K562 (cell line): ENCODE data around the gene SLC25A21. TPM values are rescaled to one million over a fixed set of nuclear protein-coding genes. Genes with fewer than 3 reads are reported as not detected.

Source experiments
- ATAC-seq: fragments of 200-7000 bp; cut with Tn5 transposase; 3 replicates; pipeline ENCODE4 v1.9.1; 2020; ENCODE audit warnings: moderate library complexity
- BruUV-seq: library from RNA; stranded (reverse); fragments of 400-500 nt; replicated peaks from 2 replicates; lab custom pipeline; 2021; lab: Mats Ljungman, UMichigan
- CTCF ChIA-PET: fragments of 300-600 bp; formaldehyde crosslinking; extraction: SDS; loops from one replicate; lab custom pipeline; 2021; ENCODE audit warnings: low intra/inter-chr PET ratio; lab: Yijun Ruan, JAX
- POLR2A ChIA-PET: fragments of 300-600, 350-650 bp; sonication (Branson Sonifier 250); formaldehyde crosslinking; extraction: SDS; loops from one replicate; lab custom pipeline; 2021; ENCODE audit warnings: antibody characterized with exemption, inconsistent platforms; lab: Yijun Ruan, JAX
- DNase-seq, 4 experiments: peaks; one replicate each; pipeline versions ENCODE4 v3.0.0 to v3.0.0-alpha.2; 2011 to 2018; ENCODE audit warnings: low spot score in 3 of 4, mixed read lengths in 3 of 4; ENCODE audit errors: extremely low read depth in 1 of 4
- FAIRE-seq: peaks from 2 replicates; lab custom pipeline; 2011; peaks lifted over from hg19 to GRCh38; lab: Jason Lieb, UNC
- H2AFZ ChIP-seq: 2 replicates; pipeline ENCODE4 v1.6.0; 2011; ENCODE audit warnings: low read depth, low read length, control low read depth, inconsistent platforms
- H3K27ac ChIP-seq: fragments of 200-600 bp; 3 replicates; pipeline ENCODE4 v1.8.0; 2011; ENCODE audit warnings: low read depth, mild to moderate bottlenecking, control low read depth, inconsistent platforms, low read length, moderate library complexity, mixed read lengths; ENCODE audit errors: extremely low read depth
- H3K27me3 ChIP-seq, 2 experiments: fragments of 300-600 bp in 1 of 2; 2 replicates in 1 of 2; 3 replicates in 1 of 2; pipeline versions ENCODE4 v1.6.0 to v1.8.0; 2011; ENCODE audit warnings: inconsistent platforms in 2 of 2, low read length in 2 of 2, mild to moderate bottlenecking in 1 of 2, mixed read lengths in 1 of 2, moderate library complexity in 1 of 2; ENCODE audit not compliant: control insufficient read depth in 2 of 2, insufficient read depth in 2 of 2
- H3K36me3 ChIP-seq: fragments of 300-600 bp; 3 replicates; pipeline ENCODE4 v1.8.0; 2011; ENCODE audit warnings: mild to moderate bottlenecking, low read length, inconsistent platforms; ENCODE audit not compliant: control insufficient read depth, insufficient read depth
- H3K4me1 ChIP-seq, 2 experiments: fragments of 200-600 bp in 1 of 2; replicated peaks in 1 of 2; 2 replicates in 1 of 2; 3 replicates in 1 of 2; pipeline versions ENCODE4 v1.5.1 to v1.8.0; 2011; ENCODE audit warnings: inconsistent platforms in 2 of 2, low read length in 2 of 2, mild to moderate bottlenecking in 1 of 2, mixed read lengths in 1 of 2, moderate library complexity in 1 of 2; ENCODE audit not compliant: control insufficient read depth in 2 of 2, insufficient read depth in 2 of 2
- H3K4me2 ChIP-seq: 2 replicates; pipeline ENCODE4 v1.6.1; 2011; ENCODE audit warnings: low read length, control low read depth, inconsistent platforms, mixed read lengths; ENCODE audit not compliant: insufficient read depth
- H3K4me3 ChIP-seq: fragments of 200-600 bp; sonication (generic), shearing (Covaris generic); 2 replicates; pipeline ENCODE4 v1.5.1; 2016; ENCODE audit warnings: control low read depth, inconsistent platforms
- H3K79me2 ChIP-seq: fragments of 200-600 bp; 3 replicates; pipeline ENCODE4 v1.8.0; 2011; ENCODE audit warnings: low read length, inconsistent platforms; ENCODE audit not compliant: control insufficient read depth, insufficient read depth
- H3K9ac ChIP-seq, 2 experiments: 2 replicates each; pipeline versions ENCODE4 v1.6.0 to v1.6.1; 2011; ENCODE audit warnings: low read depth in 2 of 2, low read length in 2 of 2, control low read depth in 1 of 2, inconsistent platforms in 1 of 2, mild to moderate bottlenecking in 1 of 2, mixed read lengths in 1 of 2; ENCODE audit not compliant: insufficient read depth in 1 of 2
- H3K9me1 ChIP-seq: one replicate; pipeline ENCODE4 v1.6.0; 2011; ENCODE audit warnings: inconsistent platforms, mild to moderate bottlenecking, low read length, moderate library complexity; ENCODE audit not compliant: control insufficient read depth, insufficient read depth
- H3K9me3 ChIP-seq: replicated peaks from 2 replicates; pipeline ENCODE4 v1.5.1; 2011; ENCODE audit warnings: low read depth, low read length, inconsistent platforms; ENCODE audit not compliant: control insufficient read depth, insufficient read depth
- H4K20me1 ChIP-seq: replicated peaks from 2 replicates; pipeline ENCODE4 v1.6.1; 2011; ENCODE audit warnings: low read length, inconsistent platforms, mixed read lengths; ENCODE audit not compliant: control insufficient read depth, insufficient read depth
- CLOCK ChIP-seq: fragments of 250-450 bp; sonication (Bioruptor Pico); IDR thresholded peaks from 2 replicates; pipeline ENCODE4 v1.4.0; 2020; ENCODE audit warnings: mild to moderate bottlenecking, moderate library complexity, borderline replicate concordance
- CTCFL ChIP-seq: IDR thresholded peaks from 2 replicates; pipeline ENCODE4 v1.6.1; 2011; ENCODE audit warnings: borderline replicate concordance, low read depth, mild to moderate bottlenecking, moderate library complexity, low read length; ENCODE audit not compliant: insufficient read depth, poor library complexity, severe bottlenecking
- HMGXB4 ChIP-seq: sonication (generic); formaldehyde crosslinking; IDR thresholded peaks from 2 replicates; pipeline ENCODE4 v1.8.1; 2023; ENCODE audit warnings: mild to moderate bottlenecking, missing genetic modification reagents
- HOXB6 ChIP-seq: fragments of 250-450 bp; sonication (Bioruptor Pico); IDR thresholded peaks from 2 replicates; pipeline ENCODE4 v1.5.1; 2022; ENCODE audit warnings: mild to moderate bottlenecking, borderline replicate concordance
- MLLT1 ChIP-seq, 2 experiments: fragments of 450-650 bp; IDR thresholded peaks; 2 replicates each; pipeline ENCODE4 v1.6.1; 2016
- MNT ChIP-seq, 2 experiments: fragments of 450-650 bp; conservative IDR thresholded peaks; 2 replicates each; pipeline ENCODE4 v1.6.1; 2017; ENCODE audit warnings: mild to moderate bottlenecking in 2 of 2, moderate library complexity in 2 of 2
- PTRF ChIP-seq: fragments of 450-650 bp; IDR thresholded peaks from 2 replicates; pipeline ENCODE4 v1.6.1; 2016; ENCODE audit warnings: mild to moderate bottlenecking, missing genetic modification characterization, missing compliant biosample characterization
- SOX6 ChIP-seq: fragments of 450-650 bp; IDR thresholded peaks from 2 replicates; pipeline ENCODE4 v1.6.1; 2014; ENCODE audit warnings: mild to moderate bottlenecking
- ZNF436 ChIP-seq: fragments of 250-450, 450-650 bp; sonication (Bioruptor Pico); formaldehyde crosslinking; IDR thresholded peaks from 2 replicates; pipeline ENCODE4 v1.7.0; 2020; ENCODE audit warnings: mild to moderate bottlenecking
- WGBS: fragments of 100-300 bp; shearing (Covaris generic); methylation state at CpG from one replicate; pipeline ENCODE4 v1.1.6; 2016; ENCODE audit warnings: low coverage, mixed read lengths; ENCODE audit not compliant: insufficient coverage; ENCODE audit errors: missing lambda C conversion rate; 5-methylcytosine and 5-hydroxymethylcytosine counted together
- in situ Hi-C: fragments of 300-500 bp; cut with MboI; formaldehyde crosslinking; loops from 4 replicates; pipeline ENCODE4 v1.15.0; 2018; ENCODE audit warnings: inconsistent platforms, mixed read lengths
- intact Hi-C: fragments of 100-400 bp; cut with micrococcal nuclease; formaldehyde crosslinking; loops from 2 replicates; pipeline ENCODE4 v1.14.2; 2022
- polyA plus RNA-seq, 8 experiments: library from polyadenylated mRNA; depleted of rRNA in 4 of 8; stranded (reverse) in 5 of 8; unstranded in 3 of 8; fragments of >200 nt; fragmentation: Nextera tagmentation in 2 of 8; fragmentation: Illumina TruSeq in 1 of 8; extraction: Ambion mirVana in 2 of 8; extraction: Trizol in 1 of 8; gene quantifications; 2 replicates each; pipeline versions ENCODE4 v1.2.1 to v1.2.3, GENCODE V29; 2011 to 2014; ENCODE audit warnings: inconsistent platforms in 1 of 8, missing spikeins in 1 of 8
- total RNA-seq, 7 experiments: library from RNA; depleted of rRNA in 6 of 7; stranded (reverse); fragments of >200 nt in 6 of 7; fragmentation: Illumina TruSeq in 2 of 7; extraction: Trizol in 2 of 7; gene quantifications; 2 replicates each; pipeline versions ENCODE4 v1.2.1 to v1.2.3, GENCODE V29; 2011 to 2021; ENCODE audit warnings: low replicate concordance in 1 of 7

SLC25A21 gene
- total and polyA plus RNA-seq, 9 of the 15 experiments (the other 6 are each of a cell fraction or from before 2014, with no cell fraction given), result 15.2 to 46.7 (median 28.7) TPM

GRCh38 chr14:37090026-37090425 lies 82.4 kb downstream of the SLC25A21 start (continued):
- TF ChIP-seq CTCFL, result no peak

- Histone ChIP-seq H3K4me3 (no peak overlapping the region), H2AFZ (peak overlapping the region; percentile 78), H3K4me2 (peak overlapping the region; percentile 15), H3K9me3 (no peaks in the 10 kb centered on the region), H3K9ac (peak overlapping the region in 1 of 2 experiments; percentile 47; a peak in 2 of 4 replicates), H3K79me2 (peaks cover 37% of the 10 kb centered on the region), H3K27me3 (no peaks in the 10 kb centered on the region), H3K27ac (peak overlapping the region; percentile 56; the same call in 2 of the 3 replicates), H3K9me1 (no peaks in the 10 kb centered on the region), H4K20me1 (no peaks in the 10 kb centered on the region), H3K36me3 (no peaks in the 10 kb centered on the region), H3K4me1 (peaks cover 0 to 34% of the 10 kb centered on the region in 2 experiments; a peak in 2 of 5 replicates)
- ATAC-seq (peak; percentile 87), FAIRE-seq (no peak), DNase-seq (peak in 2 of 4 experiments; percentile 31 to 65)
- CTCF ChIA-PET, result no interaction called here
- 17% methylated on average over 3 of the region's 3 CpGs for WGBS
- intact Hi-C loops (no loop called here), in situ Hi-C loops (no loop called here)
- POLR2A ChIA-PET, result interaction anchor here (0.7 kb wide), 1 partner anchor 10 kb away, joined by 3 read pairs; no protein-coding TSS in a partner anchor
- no TSS peak for BruUV-seq
- TF ChIP-seq HOXB6 (no peak), CLOCK (CRISPR knock-in tag) (no peak), ZNF436 (CRISPR knock-in tag) (no peak), MLLT1 (IDR thresholded peaks at IDR 0.05) (no peak), SOX6 (no peak), HMGXB4 (CRISPR knock-in tag) (no peak), MNT (conservative IDR thresholded peaks at IDR 0.05) (0 out of 4 replicates have a peak, but pooled peaks of 1 of the 2 experiments have one; percentile 16), PTRF (tag) (no peak)
These were observed 83.0 kb downstream of the SLC25A21 start for GRCh38 chr14:37089410-37089809.
